22Rv1 (cell line): ENCODE results near the gene IFNAR1.

Experiments
- H3K27ac ChIP-seq: fragments of 450-650 bp; 2 replicates; pipeline ENCODE4 v1.5.1; 2017
- CTCF ChIP-seq: fragments of 450-650 bp; IDR thresholded peaks from 2 replicates; pipeline ENCODE4 v1.5.1; 2017; ENCODE audit warnings: mild to moderate bottlenecking
- ZFX ChIP-seq: fragments of 450-650 bp; IDR thresholded peaks from 2 replicates; pipeline ENCODE4 v1.6.1; 2017; ENCODE audit warnings: antibody characterized with exemption, borderline replicate concordance

Gene IFNAR1

GRCh38 chr21:33286600-33287456, 37.9 kb upstream of the IFNAR1 start:
- peak overlapping the region; percentile 32; the same call in 1 of the 2 replicates for H3K27ac ChIP-seq
- TF ChIP-seq ZFX, result no peak
- TF ChIP-seq CTCF, result no peak

- H3K27ac ChIP-seq, result no peak overlapping the region
- no peak for TF ChIP-seq ZFX
- no peak for TF ChIP-seq CTCF
These were observed 35.5 kb upstream of the IFNAR1 start for GRCh38 chr21:33289199-33289819.

- TF ChIP-seq CTCF (no peak), ZFX (no peak)
- H3K27ac ChIP-seq, result no peak overlapping the region
These were observed 34.3 kb upstream of the IFNAR1 start for GRCh38 chr21:33290441-33290840.

- TF ChIP-seq ZFX (no peak), CTCF (no peak)
- no peak overlapping the region for H3K27ac ChIP-seq
These were observed 33.1 kb upstream of the IFNAR1 start for GRCh38 chr21:33291686-33292085.

- H3K27ac ChIP-seq, result no peak overlapping the region
- TF ChIP-seq CTCF (no peak), ZFX (no peak)
These were observed 32.0 kb upstream of the IFNAR1 start for GRCh38 chr21:33292724-33293123.

GRCh38 chr21:33293136-33293535, 31.6 kb upstream of the IFNAR1 start:
- TF ChIP-seq ZFX, result no peak
- TF ChIP-seq CTCF, result no peak
- H3K27ac ChIP-seq, result no peak overlapping the region

GRCh38 chr21:33293811-33294216, 31.0 kb upstream of the IFNAR1 start:
- no peak overlapping the region for H3K27ac ChIP-seq
- no peak for TF ChIP-seq CTCF
- no peak for TF ChIP-seq ZFX
